Renal cortical epithelial cell (primary cell): ENCODE measurements around the gene LTBP1. TPM values are rescaled to one million over a fixed set of nuclear protein-coding genes. Genes with fewer than 3 reads are reported as not detected.

ENCODE experiments used
- DNase-seq: peaks from one replicate; pipeline ENCODE4 v3.0.0-alpha.2; 2011; ENCODE audit warnings: low read depth
- total RNA-seq: library from RNA; depleted of rRNA; stranded (reverse); fragments of >200 nt; gene quantifications from 2 replicates; pipeline ENCODE4 v1.2.3, GENCODE V29; 2014

The LTBP1 gene
- total RNA-seq, 1 donor from 2014 or later: 0.89 TPM

DNA sequence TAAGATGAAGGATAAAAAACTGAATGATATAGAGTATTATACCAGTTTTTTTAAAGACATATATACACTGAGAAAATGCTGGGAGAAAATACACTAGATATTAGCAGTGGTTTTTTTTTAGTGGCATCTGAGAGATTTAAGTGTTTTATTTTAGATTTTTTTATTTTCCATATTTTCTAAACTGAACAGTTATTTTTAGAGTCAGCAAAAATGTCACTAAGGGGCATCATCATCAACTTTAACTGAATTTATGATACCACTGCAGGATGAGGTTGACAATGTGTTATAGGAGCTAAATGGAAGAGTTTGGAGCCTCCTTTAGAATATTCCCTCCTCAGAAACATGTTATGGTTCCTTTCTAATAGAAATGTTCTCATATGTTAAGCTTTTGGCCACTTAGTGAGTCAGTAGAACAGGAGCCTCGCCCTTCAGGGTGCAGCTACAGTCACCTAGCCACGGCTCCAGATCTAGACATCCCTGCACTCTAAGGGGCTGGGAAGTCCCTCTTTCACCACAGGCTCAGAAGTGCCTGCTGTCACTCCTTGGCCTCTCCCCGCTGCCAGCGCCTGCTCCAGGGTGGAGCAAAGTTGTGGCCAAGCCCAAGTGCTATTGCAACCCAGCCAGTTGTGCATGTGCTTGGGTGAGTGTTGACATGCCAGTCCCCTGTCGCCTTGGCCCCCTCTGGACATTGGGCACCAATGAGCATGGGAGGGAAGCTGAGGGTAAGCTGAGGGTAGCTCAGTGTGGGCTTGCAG is 319.0 kb downstream of the LTBP1 start:
- no peak for DNase-seq

- no peak for DNase-seq
Observed at GRCh38 chr2:33266467-33266866, 319.7 kb downstream of the LTBP1 start.

DNA sequence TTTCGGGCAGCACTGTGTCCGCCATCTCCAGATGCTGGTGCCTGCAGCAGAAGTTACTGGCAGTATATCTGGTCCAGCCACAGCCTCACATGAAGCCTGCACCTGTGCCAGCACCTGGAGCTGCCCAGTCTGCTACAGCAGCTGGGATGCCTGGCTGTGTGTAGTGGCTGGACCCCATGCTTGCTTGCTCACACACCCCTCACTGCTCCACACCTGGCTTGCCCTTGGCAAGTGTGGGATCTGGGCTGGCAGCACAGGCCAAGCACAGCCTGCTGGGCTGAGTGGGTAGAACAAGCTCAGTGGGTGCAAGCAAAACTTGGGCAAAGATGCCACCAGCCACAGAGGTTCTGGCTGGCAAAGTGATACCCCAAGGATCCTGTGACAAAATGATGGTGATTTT is 320.3 kb downstream of the LTBP1 start:
- DNase-seq: no peak

GRCh38 chr2:33267756-33268155 is 321.0 kb downstream of the LTBP1 start:
- DNase-seq: peak; percentile 28

GRCh38 chr2:33268246-33268831 is 321.6 kb downstream of the LTBP1 start:
- DNase-seq: no peak

GRCh38 chr2:33272001-33272400 is 325.2 kb downstream of the LTBP1 start:
- no peak for DNase-seq

DNA sequence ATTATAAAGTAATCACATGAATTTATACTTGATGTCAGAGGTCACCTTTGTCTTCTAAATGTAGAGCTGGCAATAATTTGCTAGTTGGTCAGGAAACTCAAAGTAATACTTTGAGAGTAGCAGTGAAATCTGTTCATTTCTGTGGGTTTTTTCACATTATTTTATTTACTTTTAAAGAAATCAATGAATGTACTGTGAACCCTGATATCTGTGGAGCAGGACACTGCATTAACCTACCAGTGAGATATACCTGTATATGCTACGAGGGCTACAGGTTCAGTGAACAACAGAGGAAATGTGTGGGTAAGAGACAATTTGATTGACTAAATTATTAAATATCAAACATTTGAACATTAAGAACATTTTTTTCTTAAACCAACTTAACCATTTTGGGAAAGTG is 326.7 kb downstream of the LTBP1 start:
- DNase-seq: no peak

- DNase-seq: no peak
Observed at GRCh38 chr2:33274524-33274923, 327.8 kb downstream of the LTBP1 start.

- DNase-seq: peak; percentile 61
Observed at GRCh38 chr2:33275689-33276444, 329.1 kb downstream of the LTBP1 start.

DNA sequence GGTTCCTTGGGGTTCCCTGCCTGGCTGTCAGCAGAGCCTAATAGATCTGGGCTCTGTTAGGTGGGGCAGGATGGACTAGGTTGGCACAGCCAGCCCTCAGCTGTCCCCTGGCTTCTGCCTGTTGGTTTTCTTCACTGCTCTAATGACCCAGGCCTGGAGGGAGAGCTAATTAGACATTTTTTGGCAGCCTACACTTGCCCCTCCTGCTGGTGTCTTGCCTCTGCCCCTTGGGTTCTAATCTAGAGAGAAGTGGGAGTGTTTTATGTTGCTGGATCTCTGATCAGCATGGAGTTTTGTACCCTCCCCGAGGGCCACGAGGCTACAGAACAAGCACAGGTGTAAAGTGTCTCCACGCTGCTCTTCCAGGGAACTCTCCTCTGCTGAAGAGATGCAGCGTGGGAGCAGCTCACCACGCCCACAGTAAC is 330.3 kb downstream of the LTBP1 start:
- DNase-seq: no peak

- no peak for DNase-seq
Observed at GRCh38 chr2:33278245-33278943, 331.6 kb downstream of the LTBP1 start.

GRCh38 chr2:33284287-33284686 is 337.5 kb downstream of the LTBP1 start:
- DNase-seq: no peak

GRCh38 chr2:33287507-33288005 is 340.8 kb downstream of the LTBP1 start:
- DNase-seq: no peak

GRCh38 chr2:33288011-33288410 is 341.3 kb downstream of the LTBP1 start:
- no peak for DNase-seq

DNA sequence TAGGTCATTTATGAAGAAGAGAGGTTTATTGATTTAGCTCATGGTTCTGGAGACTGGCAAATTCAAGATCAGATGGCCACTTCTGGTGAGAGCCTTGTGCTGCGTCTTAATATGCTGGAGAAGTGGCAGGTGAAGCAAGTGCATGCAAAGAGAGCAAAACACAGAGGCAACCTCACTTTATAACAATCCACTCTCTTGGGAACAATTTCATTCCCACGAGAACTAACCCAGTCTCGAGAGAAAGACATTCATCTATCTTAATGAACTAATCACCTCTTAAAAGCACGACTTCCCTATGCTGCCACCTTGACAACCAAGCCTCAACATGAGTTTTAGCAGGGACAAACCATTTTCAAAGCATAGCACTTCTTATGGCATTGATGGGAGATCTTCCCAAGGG is 343.2 kb downstream of the LTBP1 start:
- no peak for DNase-seq

GRCh38 chr2:33291278-33292013 is 344.7 kb downstream of the LTBP1 start:
- DNase-seq: peak; percentile 94

- no peak for DNase-seq
Observed at GRCh38 chr2:33292063-33292462, 345.3 kb downstream of the LTBP1 start.

GRCh38 chr2:33292981-33293595 is 346.3 kb downstream of the LTBP1 start:
- no peak for DNase-seq

DNA sequence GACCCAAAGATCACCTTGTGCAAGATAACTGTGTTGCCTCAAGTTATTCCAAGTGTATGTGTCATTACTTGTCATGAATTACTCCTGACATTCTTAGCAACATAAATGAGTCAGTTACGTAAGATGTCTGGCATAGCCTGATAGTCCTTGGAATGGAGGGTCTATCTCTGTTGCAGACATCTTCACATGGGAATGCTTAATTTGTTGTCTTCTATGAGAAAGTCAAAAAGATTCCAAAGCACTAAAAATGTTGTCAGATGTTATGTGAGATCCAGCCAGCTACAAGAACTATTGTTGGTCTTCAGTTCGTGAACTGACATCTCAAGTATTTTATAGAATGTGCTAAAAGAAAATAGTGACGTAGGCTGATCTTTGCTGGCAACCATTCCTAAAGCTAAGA is 351.5 kb downstream of the LTBP1 start:
- DNase-seq: peak; percentile 52

- no peak for DNase-seq
Observed at GRCh38 chr2:33301355-33301754, 354.6 kb downstream of the LTBP1 start.

- no peak for DNase-seq
Observed at GRCh38 chr2:33302348-33302747, 355.6 kb downstream of the LTBP1 start.
